ENCODE measurements around the gene SLC9B1.
"Not testable (repeated sequence)": the region's sequence is repeated elsewhere in the genome, so short reads cannot be mapped to it uniquely, and the experiment has no call there.

The SLC9B1 gene

GRCh38 chr4:102881343-102881742 is 138.2 kb downstream of the SLC9B1 start:
- no peak for FAIRE-seq
- no peak for DNase-seq (ENCODE audit: insufficient read length, low spot score)

- no peak for FAIRE-seq
- DNase-seq (ENCODE audit: insufficient read length, low spot score), result no peak
Observed at GRCh38 chr4:102878901-102879300, 140.6 kb downstream of the SLC9B1 start.

DNA sequence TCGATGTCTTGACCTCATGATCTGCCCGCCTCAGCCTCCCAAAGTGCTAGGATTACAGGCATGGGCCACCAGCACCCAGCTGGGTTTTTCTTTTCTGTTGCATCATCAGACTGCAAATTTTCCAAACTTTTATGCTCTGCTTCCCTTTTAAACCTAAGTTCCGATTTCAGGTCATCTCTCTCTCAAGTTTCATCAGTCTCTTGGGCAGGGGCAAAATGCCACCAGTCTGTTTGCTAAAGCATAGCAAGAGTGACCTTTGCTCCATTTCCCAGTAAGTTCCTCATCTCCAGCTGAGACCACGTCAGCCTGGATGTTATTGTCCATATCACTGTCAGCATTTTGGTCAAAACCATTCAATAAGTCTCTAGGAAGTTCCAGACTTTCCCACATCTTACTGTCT is 141.2 kb downstream of the SLC9B1 start:
- not testable (repeated sequence) for DNase-seq (ENCODE audit: insufficient read length, low spot score); FAIRE-seq

GRCh38 chr4:102877477-102878106 is 141.9 kb downstream of the SLC9B1 start:
- DNase-seq (ENCODE audit: insufficient read length, low spot score); FAIRE-seq: not testable (repeated sequence)

DNA sequence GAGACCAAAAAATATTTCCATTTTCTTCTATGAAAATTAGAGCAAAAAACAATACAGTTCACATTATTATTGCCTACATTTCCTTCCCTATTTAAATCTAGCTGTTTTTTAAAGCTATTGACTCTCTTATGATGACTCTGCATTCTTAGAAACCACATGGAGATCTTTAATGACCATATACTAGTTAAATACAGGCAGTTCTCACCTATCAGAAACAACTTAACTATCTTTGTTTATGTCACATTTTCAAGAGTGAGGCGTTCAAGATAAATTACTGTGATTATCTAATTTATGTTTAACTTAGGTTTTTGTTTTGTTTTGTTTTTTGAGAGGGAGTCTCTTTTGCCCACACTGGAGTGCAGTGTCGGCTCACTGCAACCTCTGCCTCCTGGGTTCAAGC is 147.7 kb downstream of the SLC9B1 start:
- DNase-seq (ENCODE audit: insufficient read length, low spot score) (no peak), FAIRE-seq (no peak)

DNA sequence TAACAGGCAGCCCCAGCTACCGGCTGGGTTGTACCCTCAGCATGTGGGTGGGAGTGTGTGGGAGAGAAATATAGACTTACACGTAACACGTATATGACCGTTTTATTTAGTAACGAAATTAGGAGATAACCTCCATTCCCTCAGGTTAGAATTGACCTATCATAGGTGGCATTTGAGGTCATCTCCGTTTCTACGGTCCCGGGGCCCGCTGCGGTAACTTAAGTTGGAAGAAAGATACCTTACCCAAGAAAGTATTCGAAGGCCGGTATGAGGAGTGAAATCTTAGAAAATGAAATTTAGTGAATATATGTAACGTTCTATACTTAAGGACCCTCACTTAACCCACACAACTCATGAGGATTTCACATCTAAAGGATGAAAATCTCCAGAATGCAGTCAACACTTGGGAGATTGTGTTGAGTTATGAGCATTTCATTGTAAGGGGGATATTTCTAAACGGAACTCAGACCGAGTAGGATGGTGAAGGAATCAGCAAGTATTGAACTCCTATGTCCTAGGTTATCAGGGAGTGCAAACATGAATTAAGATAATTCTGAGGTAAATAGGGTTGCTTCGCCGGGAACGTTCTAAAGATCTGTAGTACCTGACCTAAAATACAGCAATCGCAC is 149.8 kb downstream of the SLC9B1 start:
- DNase-seq (ENCODE audit: insufficient read length, low spot score), result no peak

GRCh38 chr4:102868781-102869568 is 150.5 kb downstream of the SLC9B1 start, which contains the start of gene CISD2:
CISD2 (plus strand) TSS chr4:102868992; CDS start chr4:102869085, 93 bp downstream.
- peak; percentile 81 for FAIRE-seq
- peak; percentile 71 for DNase-seq (ENCODE audit: insufficient read length, low spot score)

More for the DNA sequence above, 149.8 kb downstream of the SLC9B1 start:
- FAIRE-seq, result no peak

- FAIRE-seq, result no peak
- DNase-seq (ENCODE audit: insufficient read length, low spot score), result no peak
Observed at GRCh38 chr4:102868153-102868780, 151.2 kb downstream of the SLC9B1 start.

DNA sequence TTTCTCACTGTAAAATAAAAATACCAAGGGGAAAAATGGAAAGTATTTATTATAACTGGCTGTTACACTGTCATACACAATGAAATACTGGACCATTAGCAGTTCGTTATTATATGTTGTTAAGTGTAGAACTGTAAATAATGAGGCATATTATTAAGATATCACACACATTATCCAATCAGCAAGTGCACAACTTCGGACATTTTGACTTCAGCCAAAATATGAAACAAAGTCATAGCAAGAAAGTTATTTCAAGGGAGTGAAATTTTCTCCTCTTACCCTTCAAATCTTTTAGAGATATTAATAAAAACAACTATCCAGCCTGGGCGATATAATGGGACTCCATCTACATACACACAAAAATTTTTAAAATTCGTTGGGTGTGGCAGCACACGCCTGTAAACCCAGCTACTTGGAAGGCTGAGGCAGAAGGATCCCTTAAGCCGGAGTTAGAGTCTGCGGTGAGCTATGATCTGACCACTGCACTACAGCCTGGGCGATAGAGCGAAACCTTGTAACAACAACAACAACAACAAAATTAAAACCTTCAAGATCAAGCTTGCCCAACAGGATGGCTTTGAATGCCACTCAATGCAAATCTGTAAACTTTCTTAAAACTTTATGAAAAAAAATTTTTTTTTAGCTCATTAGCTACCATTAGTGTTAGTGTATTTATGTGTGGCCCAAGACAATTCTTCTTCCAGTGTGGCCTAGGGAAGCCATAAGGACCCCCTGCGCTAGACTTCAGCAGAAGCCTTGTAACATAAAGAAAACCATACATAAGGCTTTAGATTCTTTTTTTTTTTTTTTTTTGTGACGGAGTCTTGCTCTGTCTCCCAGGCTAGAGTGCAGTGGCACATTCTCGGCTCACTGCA is 152.0 kb downstream of the SLC9B1 start:
- DNase-seq (ENCODE audit: insufficient read length, low spot score) (no peak), FAIRE-seq (no peak)

DNA sequence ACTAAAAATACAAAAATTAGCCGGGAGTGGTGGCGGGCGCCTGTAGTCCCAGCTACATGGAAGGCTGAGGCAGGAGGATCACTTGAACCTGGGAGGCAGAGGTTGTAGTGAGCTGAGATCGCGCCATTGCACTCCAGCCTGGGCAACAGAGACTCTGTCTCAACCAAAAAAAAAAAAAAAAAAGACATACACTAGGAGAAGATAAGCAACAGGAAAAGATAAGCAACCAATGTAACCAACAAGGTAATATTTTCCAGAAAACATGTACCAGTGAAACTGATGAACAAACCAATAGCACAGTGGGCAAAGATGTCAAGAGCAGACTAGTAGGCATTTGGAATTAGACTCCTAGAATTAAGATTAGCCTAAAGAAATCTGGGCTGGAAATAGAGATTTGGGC is 154.2 kb downstream of the SLC9B1 start:
- FAIRE-seq; DNase-seq (ENCODE audit: insufficient read length, low spot score): not testable (repeated sequence)

DNA sequence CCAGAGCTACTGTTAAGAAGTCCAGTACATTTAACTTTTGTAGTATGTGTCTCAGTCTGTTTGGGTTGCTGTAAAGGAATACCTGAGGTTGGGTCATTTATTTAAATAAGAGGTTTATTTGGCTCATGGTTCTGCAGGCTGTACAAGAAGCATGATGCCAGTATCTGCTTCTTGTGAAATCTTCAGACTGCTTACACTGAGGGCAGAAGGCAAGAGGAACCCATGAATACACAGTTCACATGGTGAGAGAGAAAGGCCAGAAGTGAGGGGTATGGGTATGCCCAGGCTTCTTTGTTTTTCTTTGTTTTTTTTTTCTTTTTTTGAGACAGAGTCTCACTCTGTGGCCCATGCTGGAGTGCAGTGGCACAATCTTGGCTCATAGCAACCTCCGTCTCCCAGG is 156.8 kb downstream of the SLC9B1 start:
- no peak for FAIRE-seq
- DNase-seq (ENCODE audit: insufficient read length, low spot score), result no peak

DNA sequence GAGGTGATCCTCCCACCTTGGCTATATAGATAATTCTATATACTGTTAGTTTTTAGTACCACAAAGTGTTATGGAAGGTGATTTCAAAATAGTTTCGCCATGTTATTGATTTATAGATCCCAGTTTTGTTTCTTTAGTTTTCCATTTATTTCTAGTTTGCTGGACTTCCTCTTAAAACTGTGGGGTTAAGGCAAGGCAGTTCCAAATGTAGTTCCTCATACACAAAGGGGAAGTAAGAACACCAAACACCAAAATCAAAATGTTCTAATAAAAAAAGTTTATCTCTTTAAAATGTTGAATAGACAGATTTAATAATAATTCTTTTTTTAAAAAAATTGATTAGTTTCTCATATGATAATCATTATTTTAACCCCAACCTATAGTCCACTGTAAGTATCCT is 157.5 kb downstream of the SLC9B1 start:
- FAIRE-seq (no peak), DNase-seq (ENCODE audit: insufficient read length, low spot score) (no peak)

DNA sequence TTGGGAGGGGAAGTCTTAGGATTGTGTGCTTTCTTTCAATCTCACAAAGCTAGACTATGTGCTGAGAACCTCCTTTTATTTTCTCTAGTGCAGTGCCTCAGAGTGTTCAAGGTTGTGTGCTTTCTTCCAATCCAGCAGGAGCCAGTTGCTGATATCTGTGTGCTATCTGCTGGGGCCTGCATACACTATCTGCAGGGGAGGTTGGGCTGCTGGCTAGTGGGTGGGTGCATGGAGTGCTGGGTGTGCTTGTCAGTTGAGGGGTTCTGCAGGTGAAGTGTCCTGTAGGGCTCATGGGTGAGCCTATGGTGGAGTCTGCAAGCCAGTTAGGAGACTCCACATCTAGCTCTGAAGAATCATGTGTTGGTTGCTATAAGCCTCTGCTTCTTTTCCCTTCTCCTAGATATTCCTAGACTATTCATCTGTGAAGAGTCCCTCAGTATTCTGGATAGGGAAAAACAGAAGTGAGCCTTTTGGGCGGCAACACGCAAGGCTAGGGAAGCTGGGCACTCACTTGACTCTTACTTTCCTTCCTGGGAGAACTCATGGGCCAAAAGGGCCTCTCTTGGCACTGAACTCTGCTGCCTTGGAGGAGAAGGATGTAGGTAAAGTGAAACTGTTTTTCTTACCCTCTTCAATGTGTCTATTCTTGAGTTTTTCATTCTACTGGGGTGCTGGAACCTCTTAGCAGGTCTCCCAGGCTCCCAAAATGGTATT is 158.7 kb downstream of the SLC9B1 start:
- FAIRE-seq (no peak), DNase-seq (ENCODE audit: insufficient read length, low spot score) (no peak)

DNA sequence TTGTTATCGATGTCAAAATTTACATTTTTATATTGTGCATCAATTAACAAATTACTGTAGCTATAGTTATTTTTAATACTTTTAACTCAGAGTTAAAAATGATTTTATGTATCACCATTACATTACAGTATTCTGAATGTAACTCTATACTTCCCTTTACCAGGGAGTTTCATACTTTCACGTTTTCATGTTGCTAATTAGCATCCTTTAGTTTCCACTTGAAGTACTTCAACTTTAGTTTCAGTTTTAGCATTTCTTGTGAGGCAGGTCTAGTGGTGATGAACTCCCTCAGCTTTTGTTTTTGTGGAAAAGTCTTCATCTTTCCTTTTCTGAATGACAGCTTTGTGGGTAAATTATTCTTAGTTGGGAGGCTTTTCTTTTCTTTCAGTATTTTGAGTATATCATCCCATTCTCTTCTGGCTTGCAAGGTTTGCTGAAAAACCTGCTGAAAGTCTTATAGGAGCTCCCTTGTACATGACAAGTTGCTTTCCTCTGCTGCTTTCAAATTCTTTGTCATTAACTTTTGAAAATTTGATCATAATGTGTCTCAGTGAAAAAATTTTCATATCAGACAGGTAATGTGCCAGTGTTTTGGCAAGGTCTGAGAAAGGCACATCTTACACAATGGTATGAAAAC is 160.6 kb downstream of the SLC9B1 start:
- DNase-seq (ENCODE audit: insufficient read length, low spot score) (no peak), FAIRE-seq (no peak)

All from HTR-8/SVneo (cell line).